ENCODE results near the gene CCDC122. TPM values are rescaled to one million over a fixed set of nuclear protein-coding genes. Genes with fewer than 3 reads are reported as not detected.

The CCDC122 gene
- total RNA-seq, 2 experiments from 2014 or later: 2.0 to 2.5 TPM

DNA sequence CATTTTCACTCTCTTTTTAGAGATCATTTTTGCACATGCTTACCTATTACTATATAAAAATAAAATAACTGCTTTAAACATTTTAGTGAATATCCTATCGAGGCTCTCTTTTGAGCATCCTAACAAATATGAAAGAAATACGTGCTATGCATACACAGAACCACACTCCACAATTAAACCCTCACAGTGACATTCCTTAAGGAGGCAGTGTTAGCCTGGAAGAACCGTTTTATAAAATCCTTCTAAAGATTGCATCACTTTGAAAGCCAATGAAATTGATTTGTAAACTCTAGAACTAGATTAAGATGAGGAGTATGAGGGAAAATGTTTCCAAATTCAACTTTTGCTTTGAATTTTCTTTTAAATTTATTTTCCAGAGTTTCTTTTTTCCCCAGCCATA is 81.7 kb downstream of the CCDC122 start:
- POLR2A ChIA-PET: interaction anchor here (2.5 kb wide), 1 partner anchor 81 kb away, joined by 8 read pairs; the partner anchor contains the start of genes CCDC122 and LACC1
- H3K9me3 Mint-ChIP-seq: no peaks in the 10 kb centered on the region
- H3K27me3 Mint-ChIP-seq: peaks cover 30% of the 10 kb centered on the region
- CTCF ChIA-PET: no interaction called here
- no peak for DNase-seq
- intact Hi-C loops (cut with micrococcal nuclease): loop anchor here (1.0 to 5.0 kb wide), 7 partner anchors 7 to 1301 kb away; partner anchors contain the start of gene EPSTI1
- H3K36me3 Mint-ChIP-seq: no peaks in the 10 kb centered on the region
- peaks cover 33% of the 10 kb centered on the region for H3K4me1 Mint-ChIP-seq (ENCODE audit: low read depth)
- H3K4me3 Mint-ChIP-seq: no peak overlapping the region
- no peak overlapping the region for H3K27ac Mint-ChIP-seq

DNA sequence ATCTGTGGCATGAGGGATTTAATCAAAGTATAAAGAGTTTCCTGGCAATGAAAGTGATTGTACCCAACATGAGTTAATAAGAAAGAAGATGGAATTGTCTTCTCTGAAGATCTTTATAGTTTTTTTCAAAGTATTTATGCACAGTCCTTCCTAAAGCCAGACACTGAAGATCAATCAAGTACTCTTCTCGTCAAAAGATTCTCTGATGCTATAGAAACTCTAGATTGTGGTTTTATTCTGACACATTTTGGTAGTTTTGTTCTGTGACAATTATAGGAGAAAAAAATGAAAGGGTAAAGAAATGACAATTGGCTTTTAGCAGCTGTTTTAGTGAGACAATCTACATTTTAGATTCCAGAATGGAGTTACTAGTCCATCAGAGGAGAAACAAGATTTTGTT is 82.4 kb downstream of the CCDC122 start:
- no peak for DNase-seq
- no peaks in the 10 kb centered on the region for H3K36me3 Mint-ChIP-seq
- intact Hi-C loops (cut with micrococcal nuclease): loop anchor here (1.0 to 5.0 kb wide), 7 partner anchors 8 to 1300 kb away; partner anchors contain the start of gene EPSTI1
- H3K9me3 Mint-ChIP-seq: no peaks in the 10 kb centered on the region
- ChIA-PET POLR2A (interaction anchor here (2.5 kb wide), 1 partner anchor 82 kb away, joined by 8 read pairs; the partner anchor contains the start of genes CCDC122 and LACC1), CTCF (no interaction called here)
- peaks cover 33% of the 10 kb centered on the region for H3K4me1 Mint-ChIP-seq (ENCODE audit: low read depth)
- peak overlapping the region; percentile 49 for H3K27ac Mint-ChIP-seq
- no peak overlapping the region for H3K4me3 Mint-ChIP-seq
- peaks cover 34% of the 10 kb centered on the region for H3K27me3 Mint-ChIP-seq

DNA sequence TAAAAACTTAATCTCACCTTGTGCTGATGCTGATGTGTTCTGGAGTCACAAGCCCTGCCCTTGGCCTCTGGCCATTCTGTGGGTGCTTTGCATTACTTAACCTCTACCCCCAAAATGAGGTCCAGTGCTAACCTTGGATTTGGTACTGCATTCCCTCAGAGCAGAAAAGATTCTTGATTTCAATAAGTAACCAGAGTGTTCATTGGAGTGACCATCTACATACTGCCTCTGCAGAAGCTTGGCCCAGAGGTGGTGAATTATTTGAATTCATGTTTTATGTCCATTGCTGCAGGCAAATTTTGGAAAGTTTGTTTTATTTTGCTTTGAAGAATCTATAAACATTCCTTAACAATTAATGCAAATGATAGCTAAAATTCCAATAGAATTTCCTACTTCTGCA is 85.1 kb downstream of the CCDC122 start:
- CTCF ChIA-PET: interaction anchor here (2.1 kb wide), 1 partner anchor 11 kb away, joined by 6 read pairs; no protein-coding TSS in a partner anchor
- H3K27ac Mint-ChIP-seq: no peak overlapping the region
- H3K9me3 Mint-ChIP-seq: no peaks in the 10 kb centered on the region

DNA sequence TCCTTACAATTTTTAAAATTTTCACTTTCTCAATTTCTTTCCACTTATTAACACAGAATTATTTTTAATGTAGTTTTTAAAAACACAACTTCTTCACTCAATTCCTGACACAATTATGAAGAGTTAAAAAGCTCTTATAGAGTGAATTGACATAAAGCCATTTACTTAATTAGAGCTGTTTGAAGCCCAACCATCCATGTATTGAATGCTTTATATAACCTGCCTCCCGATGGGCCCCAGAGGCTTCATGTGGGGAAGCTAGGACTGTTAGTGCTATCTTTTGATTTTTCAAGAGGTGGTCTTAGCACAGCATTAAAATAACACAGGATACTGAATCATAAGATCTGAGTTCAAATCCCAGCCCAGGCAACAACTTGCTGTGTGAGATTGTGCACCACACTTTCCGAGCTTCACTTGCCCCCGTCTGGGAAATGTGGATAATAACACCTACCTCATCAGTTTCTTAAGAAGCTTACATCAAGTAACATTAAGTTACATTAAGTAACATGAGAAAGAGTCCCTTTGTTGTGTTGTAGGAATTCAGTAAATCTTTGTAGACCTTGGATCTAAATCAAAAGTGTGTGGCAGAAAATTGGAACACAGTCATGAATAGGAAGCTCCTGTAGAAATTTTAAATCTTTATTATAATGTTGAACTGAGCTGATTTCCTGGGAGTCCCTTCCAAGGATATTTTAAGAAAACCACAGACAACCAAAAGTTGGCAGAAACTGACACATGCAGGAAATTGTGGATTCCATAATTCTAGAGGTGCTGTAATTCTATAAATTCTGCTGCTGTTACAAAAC is 87.3 kb downstream of the CCDC122 start:
- peaks cover 18% of the 10 kb centered on the region for H3K4me1 Mint-ChIP-seq (ENCODE audit: low read depth)
- H3K36me3 Mint-ChIP-seq: no peaks in the 10 kb centered on the region
- no peak for DNase-seq
- no peak overlapping the region for H3K27ac Mint-ChIP-seq
- no peak overlapping the region for H3K4me3 Mint-ChIP-seq
- peaks cover 47% of the 10 kb centered on the region for H3K27me3 Mint-ChIP-seq
- H3K9me3 Mint-ChIP-seq: no peaks in the 10 kb centered on the region
- POLR2A ChIA-PET: no interaction called here
- CTCF ChIA-PET: interaction anchor here (0.8 to 1.0 kb wide), 3 partner anchors 11 to 37 kb away, joined by 3 to 6 read pairs (median 5); no protein-coding TSS in a partner anchor
- intact Hi-C loops (cut with micrococcal nuclease): no loop called here

More for the DNA sequence above, 85.1 kb downstream of the CCDC122 start:
- POLR2A ChIA-PET: no interaction called here
- peaks cover 33% of the 10 kb centered on the region for H3K27me3 Mint-ChIP-seq
- DNase-seq: no peak
- peaks cover 23% of the 10 kb centered on the region for H3K4me1 Mint-ChIP-seq (ENCODE audit: low read depth)
- H3K4me3 Mint-ChIP-seq: no peak overlapping the region
- intact Hi-C loops (cut with micrococcal nuclease): no loop called here
- no peaks in the 10 kb centered on the region for H3K36me3 Mint-ChIP-seq

DNA sequence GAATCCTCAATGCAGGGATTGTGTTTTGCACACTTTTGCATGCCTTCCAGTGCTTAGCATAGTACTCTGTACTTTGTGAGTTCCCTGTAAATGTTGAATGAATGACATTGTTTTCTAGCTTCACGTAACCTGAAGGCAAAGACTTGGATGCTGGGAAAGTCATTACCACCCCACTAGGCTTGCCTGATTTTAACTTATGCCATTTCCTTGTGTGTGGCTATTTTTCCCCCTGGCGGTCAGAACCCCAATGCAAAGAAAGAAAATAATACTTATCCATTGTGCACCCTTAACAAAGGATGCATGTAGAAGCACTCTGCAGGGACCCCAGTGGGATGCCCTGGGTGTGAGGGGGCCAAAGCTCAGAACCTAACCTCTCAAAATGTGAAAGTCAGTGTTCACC is 91.5 kb downstream of the CCDC122 start:
- CTCF ChIA-PET: no interaction called here
- peak overlapping the region; percentile 62 for H3K4me3 Mint-ChIP-seq
- DNase-seq: no peak
- H3K4me1 Mint-ChIP-seq (ENCODE audit: low read depth): peaks cover 13% of the 10 kb centered on the region
- POLR2A ChIA-PET: no interaction called here
- no peak overlapping the region for H3K27ac Mint-ChIP-seq
- intact Hi-C loops (cut with micrococcal nuclease): loop anchor here (10.0 kb wide), 1 partner anchor 123 kb away; no protein-coding TSS in a partner anchor
- no peaks in the 10 kb centered on the region for H3K36me3 Mint-ChIP-seq
- peaks cover 42% of the 10 kb centered on the region for H3K27me3 Mint-ChIP-seq
- no peaks in the 10 kb centered on the region for H3K9me3 Mint-ChIP-seq

DNA sequence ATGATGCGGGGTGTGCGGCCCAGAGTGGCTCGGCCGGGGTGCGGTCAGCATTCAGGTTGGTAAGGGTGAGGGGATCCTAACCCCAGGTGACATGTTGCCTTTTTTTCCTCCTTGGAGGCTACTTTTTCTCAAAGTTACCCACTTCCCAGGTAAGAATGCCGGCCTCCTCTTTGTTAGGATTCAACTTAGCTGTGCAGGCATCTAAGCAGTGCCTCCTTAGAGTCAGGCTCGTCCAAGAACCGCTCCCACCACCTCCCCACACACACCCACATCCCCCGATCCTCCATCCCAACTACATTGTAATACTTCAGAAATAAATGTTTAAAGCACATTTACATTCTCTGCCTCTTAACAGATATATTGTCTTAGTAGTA is 92.0 kb downstream of the CCDC122 start:
- ChIA-PET CTCF (no interaction called here), POLR2A (no interaction called here)
- no peaks in the 10 kb centered on the region for H3K36me3 Mint-ChIP-seq
- H3K9me3 Mint-ChIP-seq: no peaks in the 10 kb centered on the region
- H3K27me3 Mint-ChIP-seq: peaks cover 42% of the 10 kb centered on the region
- no peak overlapping the region for H3K27ac Mint-ChIP-seq
- intact Hi-C loops (cut with micrococcal nuclease): loop anchor here (10.0 kb wide), 1 partner anchor 123 kb away; no protein-coding TSS in a partner anchor
- peak overlapping the region; percentile 62 for H3K4me3 Mint-ChIP-seq
- DNase-seq: no peak
- peaks cover 13% of the 10 kb centered on the region for H3K4me1 Mint-ChIP-seq (ENCODE audit: low read depth)

DNA sequence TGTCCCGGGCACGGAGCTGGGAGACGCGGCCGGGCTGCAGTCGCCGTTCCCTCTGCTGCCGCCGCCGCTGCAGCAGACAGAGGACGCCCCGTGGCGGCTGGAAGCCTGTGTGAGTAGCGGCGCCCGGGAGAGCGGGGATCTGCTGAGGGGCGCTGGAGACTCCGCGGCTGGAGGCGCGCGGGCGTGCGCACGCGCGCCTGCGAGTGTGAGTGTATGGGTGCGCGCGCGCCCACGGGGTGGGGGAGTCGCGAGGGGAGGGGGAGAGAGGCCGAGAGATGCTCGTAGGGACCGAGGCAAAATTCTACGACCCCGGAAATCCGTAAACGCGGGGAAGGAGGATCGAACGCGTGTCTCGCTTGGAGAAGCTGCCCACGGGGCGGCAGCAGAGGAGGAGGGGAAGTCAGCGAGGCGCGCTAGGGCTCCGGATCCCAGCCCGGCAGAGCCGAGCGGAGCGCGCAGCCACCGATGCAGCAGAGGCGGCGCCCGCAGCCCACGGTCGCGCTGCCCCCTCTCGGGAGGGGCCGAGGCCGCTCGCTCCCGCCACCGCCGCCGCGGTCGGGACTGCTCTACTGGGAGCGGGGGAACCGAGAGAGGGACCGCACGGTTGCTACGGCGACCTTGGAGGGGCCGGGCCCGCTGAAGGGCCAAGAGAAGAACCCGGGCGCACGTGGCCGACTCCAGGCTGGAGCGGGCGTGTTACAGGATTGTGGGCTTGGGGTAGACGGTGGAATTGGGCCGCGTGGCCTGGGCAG is 92.6 kb downstream of the CCDC122 start, which contains the start of gene ENOX1:
Gene ENOX1 (minus strand): TSS at position 207 of the 752 bp plus-strand sequence.
- intact Hi-C loops (cut with micrococcal nuclease): loop anchor here (10.0 kb wide), 1 partner anchor 122 kb away; no protein-coding TSS in a partner anchor
- Mint-ChIP-seq H3K4me3 (peak within 1 kb of the TSS; percentile 75), H3K36me3 (no peaks in the 10 kb centered on the region), H3K9me3 (no peaks in the 10 kb centered on the region), H3K27me3 (peaks cover 37% of the 10 kb centered on the region), H3K4me1 (ENCODE audit: low read depth) (peaks cover 13% of the 10 kb centered on the region), H3K27ac (no peak within 1 kb of the TSS)
- CTCF ChIA-PET: interaction anchor here (1.2 kb wide), 2 partner anchors 16 to 384 kb away, joined by 3 read pairs; no protein-coding TSS in a partner anchor
- POLR2A ChIA-PET: interaction anchor here (1.2 kb wide), 1 partner anchor 9 kb away, joined by 4 read pairs; no protein-coding TSS in a partner anchor
- peak; percentile 46 for DNase-seq

DNA sequence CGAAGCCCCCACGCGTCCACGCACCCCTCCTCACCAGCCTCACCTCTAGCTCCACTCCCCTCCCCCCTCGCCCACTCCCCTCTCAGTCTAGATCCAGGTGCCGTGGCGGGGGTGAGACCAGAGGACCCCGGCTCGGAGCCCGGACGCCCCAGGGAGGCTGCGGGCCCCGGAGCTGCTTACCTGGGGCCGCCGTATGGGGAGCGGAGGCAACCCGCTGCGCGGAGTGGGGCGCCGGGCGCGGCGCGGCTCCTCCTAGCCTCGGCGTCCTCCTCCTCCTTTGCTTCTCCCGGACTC is 93.1 kb downstream of the CCDC122 start:
- Mint-ChIP-seq H3K27ac (no peak overlapping the region), H3K4me3 (peak overlapping the region; percentile 75), H3K27me3 (peaks cover 36% of the 10 kb centered on the region), H3K4me1 (ENCODE audit: low read depth) (peaks cover 13% of the 10 kb centered on the region), H3K36me3 (no peaks in the 10 kb centered on the region), H3K9me3 (no peaks in the 10 kb centered on the region)
- ChIA-PET POLR2A (interaction anchor here (1.2 kb wide), 1 partner anchor 10 kb away, joined by 4 read pairs; no protein-coding TSS in a partner anchor), CTCF (interaction anchor here (1.2 kb wide), 2 partner anchors 16 to 383 kb away, joined by 3 read pairs; no protein-coding TSS in a partner anchor)
- intact Hi-C loops (cut with micrococcal nuclease): loop anchor here (10.0 kb wide), 1 partner anchor 122 kb away; no protein-coding TSS in a partner anchor
- no peak for DNase-seq

Other genes with a start within 250 kb of the CCDC122 start
- gene ENOX1, start 92.8 kb downstream of the CCDC122 start, total RNA-seq: under 1 TPM; 0.44 to 0.45 TPM
- gene LACC1, start 164 bp upstream of the CCDC122 start, total RNA-seq: 1 to 10 TPM; 4.4 to 4.5 TPM

All from activated CD4-positive, alpha-beta memory T cell treated with anti-CD3 and anti-CD28 coated beads for 36 hours (primary cell).